NCI-H510A (cell line): ENCODE results near the gene GGCT.
"Not testable (repeated sequence)": the region's sequence is repeated elsewhere in the genome, so short reads cannot be mapped to it uniquely, and the experiment has no call there.

Experiments used
- DNase-seq: peaks from one replicate; lab custom pipeline; 2025; lab: John Stamatoyannopoulos, UW

GGCT gene

GRCh38 chr7:30504301-30505173 is at the start of gene GGCT:
GGCT (minus strand) TSS chr7:30504829; CDS start chr7:30504709, 120 bp downstream.
- DNase-seq = peak; percentile 98

GRCh38 chr7:30553546-30553945 is 48.9 kb upstream of the GGCT start:
- no peak for DNase-seq

GRCh38 chr7:30553141-30553540 is 48.5 kb upstream of the GGCT start:
- no peak for DNase-seq

- DNase-seq = no peak
These were observed 47.7 kb upstream of the GGCT start for GRCh38 chr7:30552330-30552729.

GRCh38 chr7:30549931-30550493 is 45.4 kb upstream of the GGCT start:
- DNase-seq = no peak

- DNase-seq = peak; percentile 49
These were observed 44.2 kb upstream of the GGCT start for GRCh38 chr7:30548845-30549244.

DNA sequence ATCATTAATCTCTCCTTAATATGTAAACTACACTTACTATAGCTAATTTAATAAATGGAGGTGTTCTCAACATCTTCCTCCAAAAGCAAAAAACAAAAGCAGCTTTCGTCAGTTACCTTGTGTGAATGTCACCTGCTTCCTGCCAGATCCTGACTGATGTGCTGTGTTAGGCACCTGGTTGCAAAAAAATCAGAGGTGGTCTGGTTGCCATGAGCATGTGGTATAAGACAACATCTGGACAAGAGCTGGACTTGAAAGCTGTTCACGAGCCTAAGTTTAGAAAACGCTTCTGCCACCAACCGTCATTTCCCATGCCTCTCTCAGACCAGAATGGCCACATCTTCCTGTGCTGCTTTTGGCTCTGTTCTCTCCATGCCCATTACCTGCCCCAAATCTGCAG is 42.0 kb upstream of the GGCT start:
- DNase-seq = no peak

DNA sequence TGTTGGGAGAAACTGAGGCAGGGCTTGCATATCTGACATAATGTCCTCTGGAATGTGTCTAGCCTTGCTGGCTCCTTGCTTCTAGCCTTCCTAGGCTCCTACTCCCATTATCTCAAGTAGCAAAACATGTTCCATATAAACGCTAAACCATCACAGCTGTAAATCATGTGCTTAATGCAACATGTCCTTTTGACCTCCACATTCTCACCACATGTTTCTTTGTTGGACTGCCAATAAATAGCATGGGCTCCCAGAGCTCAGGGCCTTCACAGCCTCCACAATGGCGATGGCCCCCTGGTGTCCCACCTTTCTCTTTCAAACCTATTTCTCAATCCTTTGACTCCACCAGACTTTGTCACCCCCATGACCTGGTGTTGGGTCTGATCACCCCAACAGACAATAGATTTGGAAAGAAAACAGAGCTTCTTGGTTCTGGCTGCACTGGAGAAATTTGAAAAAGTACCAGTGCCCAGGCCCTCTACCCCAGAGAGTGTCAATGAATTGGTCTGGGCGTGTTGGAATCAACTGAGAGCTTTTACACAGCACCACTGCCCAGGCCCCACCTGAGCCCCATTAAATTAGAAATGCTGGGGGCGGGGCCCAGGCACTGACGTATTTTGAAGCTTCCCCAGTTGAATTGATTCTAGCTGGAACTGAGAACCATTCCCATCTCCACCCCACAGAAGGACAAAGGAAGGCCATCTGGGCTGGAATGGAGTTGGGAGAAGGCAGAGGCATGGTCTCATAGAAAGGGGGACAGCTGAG is 41.3 kb upstream of the GGCT start:
- DNase-seq = no peak

DNA sequence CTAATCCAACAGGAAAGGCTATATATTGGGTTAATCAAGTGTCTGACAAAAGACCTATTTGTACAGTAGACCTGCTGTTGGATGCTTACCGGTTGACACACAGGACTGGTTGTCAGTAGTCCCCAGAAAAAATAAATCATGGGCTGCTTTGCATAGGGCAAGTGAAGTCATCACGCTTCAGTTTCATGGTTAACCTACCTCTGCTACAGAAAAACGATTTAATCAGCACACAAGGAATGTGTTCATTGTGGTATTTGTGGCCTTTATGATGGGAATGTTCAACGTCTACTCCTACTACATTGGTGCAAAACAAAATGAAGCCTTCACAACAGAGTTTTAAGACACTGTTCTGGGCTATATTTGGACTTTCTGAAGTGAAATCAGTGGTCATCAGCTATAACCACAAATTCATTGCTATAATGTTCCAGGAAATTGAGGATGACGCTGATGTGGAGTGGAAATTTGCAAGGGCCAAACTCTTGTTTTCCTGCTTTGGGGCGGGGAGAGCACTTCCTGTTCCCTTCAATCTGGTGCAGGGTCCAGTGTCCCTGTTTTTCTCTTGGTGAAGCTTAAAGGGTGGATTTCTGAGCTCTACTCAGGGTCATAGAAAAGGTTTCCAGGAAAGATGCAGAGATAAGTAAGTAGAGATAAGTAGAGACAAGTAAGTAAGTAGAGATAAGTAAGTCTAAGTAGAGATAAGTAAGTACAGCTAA is 39.3 kb upstream of the GGCT start:
- no peak for DNase-seq

- DNase-seq = not testable (repeated sequence)
These were observed 38.5 kb upstream of the GGCT start for GRCh38 chr7:30543115-30543514.

DNA sequence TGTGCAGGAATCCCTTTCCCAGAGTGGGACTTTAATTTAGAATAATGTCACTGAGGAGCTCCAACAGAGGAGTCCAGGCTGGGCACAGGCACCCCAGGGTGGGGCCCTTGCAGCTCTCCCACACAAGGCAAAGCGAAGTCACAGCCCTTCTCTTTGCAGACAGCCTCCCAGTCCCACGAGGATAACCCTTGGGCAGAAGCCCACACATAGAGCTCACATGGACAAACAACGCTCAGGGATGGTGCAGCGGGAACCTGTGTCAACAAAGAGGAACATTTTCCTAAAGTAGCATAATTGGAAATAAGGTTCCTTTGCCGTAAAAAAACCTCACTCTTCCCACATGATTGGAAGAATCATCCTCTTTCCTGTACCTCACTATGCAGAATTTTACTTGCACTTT is 29.3 kb upstream of the GGCT start:
- no peak for DNase-seq

- no peak for DNase-seq
These were observed 26.7 kb upstream of the GGCT start for GRCh38 chr7:30531286-30531685.

GRCh38 chr7:30530373-30530772 is 25.7 kb upstream of the GGCT start:
- no peak for DNase-seq

- DNase-seq = no peak
These were observed 24.1 kb upstream of the GGCT start for GRCh38 chr7:30528779-30529178.

DNA sequence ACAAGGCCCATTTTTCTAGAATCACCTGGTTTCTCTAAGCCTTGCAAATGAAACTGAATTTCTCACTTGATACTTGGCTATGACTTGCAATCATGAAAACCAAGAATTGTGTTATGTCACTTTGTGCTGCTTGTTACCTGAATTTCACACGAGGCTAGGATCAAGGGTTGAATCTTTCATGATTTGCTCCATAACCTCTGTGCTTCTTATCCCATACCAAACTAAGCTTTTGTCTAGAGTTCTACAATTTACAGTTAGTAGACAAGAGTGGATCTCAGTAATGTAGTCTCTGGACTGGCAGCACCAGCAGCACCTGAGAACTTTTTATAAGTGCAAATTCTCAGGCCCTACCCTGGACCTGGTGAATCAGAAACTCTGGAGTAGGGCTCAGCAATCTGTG is 22.7 kb upstream of the GGCT start:
- not testable (repeated sequence) for DNase-seq

GRCh38 chr7:30526163-30526562 is 21.5 kb upstream of the GGCT start:
- no peak for DNase-seq

DNA sequence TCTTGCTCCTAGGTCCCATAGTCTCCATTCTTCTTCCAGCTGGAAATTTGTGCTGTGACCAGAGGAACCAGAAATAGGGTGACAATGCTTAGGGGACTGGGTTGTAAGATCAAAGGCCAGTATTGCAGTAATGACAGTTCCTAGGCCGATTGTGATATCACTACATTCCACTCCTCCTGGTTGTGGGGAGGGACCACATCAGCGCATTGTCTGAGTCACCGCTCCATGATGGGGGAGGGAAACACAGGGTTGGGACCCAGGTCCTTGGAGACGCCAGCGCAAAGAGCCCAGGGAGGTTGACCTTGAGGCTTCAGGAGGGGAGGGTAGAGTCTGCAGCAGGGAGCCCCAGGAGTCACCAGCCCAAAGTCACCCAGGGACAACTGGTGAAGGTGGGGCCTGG is 20.8 kb upstream of the GGCT start:
- DNase-seq = no peak

DNA sequence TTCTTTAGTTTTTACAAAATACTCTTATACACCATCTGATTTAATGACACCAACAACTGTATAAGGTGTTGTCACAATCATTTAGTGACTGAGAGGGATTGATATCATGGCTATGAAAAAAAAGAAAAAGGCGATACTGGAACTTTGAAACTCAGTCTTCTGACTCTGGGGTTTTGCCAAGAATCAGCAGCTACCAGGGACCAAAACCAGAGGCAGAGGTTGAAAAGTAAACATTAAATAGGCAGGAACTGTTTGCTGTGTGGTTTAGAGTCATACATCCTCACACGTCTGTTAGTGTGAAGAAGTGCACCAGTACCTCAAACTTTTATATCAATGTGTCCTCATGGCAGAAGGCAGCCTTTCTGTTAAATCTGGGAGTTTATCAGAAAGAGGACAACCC is 19.9 kb upstream of the GGCT start:
- DNase-seq = no peak

GRCh38 chr7:30523466-30523865 is 18.8 kb upstream of the GGCT start:
- no peak for DNase-seq

DNA sequence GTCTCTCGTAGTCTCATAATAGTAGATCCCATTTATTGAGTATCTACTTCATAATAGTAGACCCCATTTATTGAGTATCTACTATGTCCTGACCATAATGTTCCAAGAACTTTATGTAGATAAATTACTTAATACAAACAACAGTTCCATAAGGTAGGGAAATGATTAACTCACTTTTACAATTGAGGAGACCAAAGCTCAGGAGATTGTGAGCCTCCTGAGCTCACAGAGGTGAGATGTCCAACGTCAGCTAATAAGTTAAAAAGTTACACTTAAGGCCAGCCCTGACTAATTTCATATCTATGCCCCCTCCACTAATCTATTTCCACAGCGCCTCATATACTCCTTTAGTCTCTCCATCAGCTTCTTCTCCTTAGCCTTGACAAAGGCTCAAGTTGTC is 17.5 kb upstream of the GGCT start:
- DNase-seq = no peak

DNA sequence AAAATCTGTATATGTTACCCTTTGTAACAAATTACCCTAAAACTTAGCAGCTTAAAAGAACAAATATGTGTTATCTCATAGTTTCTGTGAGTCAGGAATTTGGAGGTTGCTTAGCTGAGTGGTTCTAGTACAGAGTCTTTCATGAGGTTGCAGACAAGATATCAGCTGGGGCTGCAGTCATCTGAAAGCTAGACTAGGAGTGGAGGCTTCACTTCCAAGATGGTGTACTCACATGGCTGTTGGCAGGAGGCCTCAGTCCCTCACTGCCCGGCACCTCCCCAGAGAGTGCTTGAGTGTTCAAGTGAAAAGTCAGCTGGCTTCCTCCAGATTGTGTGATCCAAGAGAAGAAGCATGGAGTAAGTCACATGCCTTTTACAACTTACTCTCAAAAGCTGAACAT is 16.9 kb upstream of the GGCT start:
- DNase-seq = no peak

DNA sequence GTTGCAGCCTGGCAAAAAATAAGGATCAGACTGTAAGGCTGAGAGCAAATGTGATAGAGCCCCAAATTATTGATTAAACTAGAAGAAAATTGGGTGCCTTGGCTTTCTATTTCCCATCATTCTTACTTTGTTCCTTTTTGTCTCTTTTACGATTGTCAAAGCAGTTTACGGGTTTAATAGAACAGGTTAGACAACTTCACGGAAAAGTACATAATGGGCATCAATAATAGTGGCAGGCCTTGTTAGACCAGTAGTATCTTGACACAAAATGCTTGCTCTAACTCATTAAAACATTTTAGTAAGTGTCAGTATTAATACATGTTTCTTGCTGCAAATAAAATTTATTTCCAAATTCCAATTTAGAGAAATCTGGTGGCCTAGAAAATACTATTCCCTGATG is 14.5 kb upstream of the GGCT start:
- peak; percentile 26 for DNase-seq
